Neural cell (in vitro differentiated cells): ENCODE results near the gene LCN2.

Source experiments
- EP300 ChIP-seq: fragments of 450-650 bp; conservative IDR thresholded peaks from 2 replicates; pipeline ENCODE4 v1.6.1; 2014; ENCODE audit warnings: antibody characterized with exemption, mild to moderate bottlenecking, moderate library complexity; ENCODE audit not compliant: poor library complexity, severe bottlenecking
- EZH2 ChIP-seq: fragments of 200-600, 300-800 bp; shearing (Covaris generic), sonication (generic); IDR thresholded peaks from 2 replicates; pipeline ENCODE4 v1.6.1; 2014; ENCODE audit warnings: antibody characterized with exemption, low read length, borderline replicate concordance, mild to moderate bottlenecking; ENCODE audit not compliant: insufficient read depth, poor library complexity, severe bottlenecking
- MXI1 ChIP-seq: fragments of 450-650 bp; conservative IDR thresholded peaks from 2 replicates; pipeline ENCODE4 v1.6.1; 2014; ENCODE audit warnings: antibody characterized with exemption, mild to moderate bottlenecking; ENCODE audit not compliant: poor library complexity, severe bottlenecking
- POLR2AphosphoS5 ChIP-seq: IDR thresholded peaks from 2 replicates; pipeline ENCODE4 v1.6.1; 2012
- RAD21 ChIP-seq: fragments of 450-650 bp; conservative IDR thresholded peaks from 2 replicates; pipeline ENCODE4 v1.6.1; 2014; ENCODE audit warnings: antibody characterized with exemption, mild to moderate bottlenecking, moderate library complexity
- SMC3 ChIP-seq: fragments of 450-650 bp; conservative IDR thresholded peaks from 2 replicates; pipeline ENCODE4 v1.6.1; 2014; ENCODE audit warnings: antibody characterized with exemption, mild to moderate bottlenecking, moderate library complexity; ENCODE audit not compliant: poor library complexity
- TAF1 ChIP-seq: IDR thresholded peaks from 2 replicates; pipeline ENCODE4 v1.6.1; 2012; ENCODE audit warnings: low read depth
- TF ChIP-seq, protein P1 (sequence below): fragments of 450-650 bp; IDR thresholded peaks from 2 replicates; pipeline ENCODE4 v1.5.1; 2014; ENCODE audit warnings: antibody characterized with exemption, mild to moderate bottlenecking, moderate library complexity; ENCODE audit not compliant: poor library complexity, severe bottlenecking
- TF ChIP-seq, protein P2 (sequence below): IDR thresholded peaks from 2 replicates; pipeline ENCODE4 v1.6.1; 2012; ENCODE audit warnings: borderline replicate concordance

- TF ChIP-seq, protein P1, sequence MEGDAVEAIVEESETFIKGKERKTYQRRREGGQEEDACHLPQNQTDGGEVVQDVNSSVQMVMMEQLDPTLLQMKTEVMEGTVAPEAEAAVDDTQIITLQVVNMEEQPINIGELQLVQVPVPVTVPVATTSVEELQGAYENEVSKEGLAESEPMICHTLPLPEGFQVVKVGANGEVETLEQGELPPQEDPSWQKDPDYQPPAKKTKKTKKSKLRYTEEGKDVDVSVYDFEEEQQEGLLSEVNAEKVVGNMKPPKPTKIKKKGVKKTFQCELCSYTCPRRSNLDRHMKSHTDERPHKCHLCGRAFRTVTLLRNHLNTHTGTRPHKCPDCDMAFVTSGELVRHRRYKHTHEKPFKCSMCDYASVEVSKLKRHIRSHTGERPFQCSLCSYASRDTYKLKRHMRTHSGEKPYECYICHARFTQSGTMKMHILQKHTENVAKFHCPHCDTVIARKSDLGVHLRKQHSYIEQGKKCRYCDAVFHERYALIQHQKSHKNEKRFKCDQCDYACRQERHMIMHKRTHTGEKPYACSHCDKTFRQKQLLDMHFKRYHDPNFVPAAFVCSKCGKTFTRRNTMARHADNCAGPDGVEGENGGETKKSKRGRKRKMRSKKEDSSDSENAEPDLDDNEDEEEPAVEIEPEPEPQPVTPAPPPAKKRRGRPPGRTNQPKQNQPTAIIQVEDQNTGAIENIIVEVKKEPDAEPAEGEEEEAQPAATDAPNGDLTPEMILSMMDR: no peak
- TF ChIP-seq SMC3 (no peak), EP300 (no peak), POLR2AphosphoS5 (no peak), TAF1 (no peak), EZH2 (no peak), MXI1 (no peak), RAD21 (no peak)
- TF ChIP-seq, protein P2, sequence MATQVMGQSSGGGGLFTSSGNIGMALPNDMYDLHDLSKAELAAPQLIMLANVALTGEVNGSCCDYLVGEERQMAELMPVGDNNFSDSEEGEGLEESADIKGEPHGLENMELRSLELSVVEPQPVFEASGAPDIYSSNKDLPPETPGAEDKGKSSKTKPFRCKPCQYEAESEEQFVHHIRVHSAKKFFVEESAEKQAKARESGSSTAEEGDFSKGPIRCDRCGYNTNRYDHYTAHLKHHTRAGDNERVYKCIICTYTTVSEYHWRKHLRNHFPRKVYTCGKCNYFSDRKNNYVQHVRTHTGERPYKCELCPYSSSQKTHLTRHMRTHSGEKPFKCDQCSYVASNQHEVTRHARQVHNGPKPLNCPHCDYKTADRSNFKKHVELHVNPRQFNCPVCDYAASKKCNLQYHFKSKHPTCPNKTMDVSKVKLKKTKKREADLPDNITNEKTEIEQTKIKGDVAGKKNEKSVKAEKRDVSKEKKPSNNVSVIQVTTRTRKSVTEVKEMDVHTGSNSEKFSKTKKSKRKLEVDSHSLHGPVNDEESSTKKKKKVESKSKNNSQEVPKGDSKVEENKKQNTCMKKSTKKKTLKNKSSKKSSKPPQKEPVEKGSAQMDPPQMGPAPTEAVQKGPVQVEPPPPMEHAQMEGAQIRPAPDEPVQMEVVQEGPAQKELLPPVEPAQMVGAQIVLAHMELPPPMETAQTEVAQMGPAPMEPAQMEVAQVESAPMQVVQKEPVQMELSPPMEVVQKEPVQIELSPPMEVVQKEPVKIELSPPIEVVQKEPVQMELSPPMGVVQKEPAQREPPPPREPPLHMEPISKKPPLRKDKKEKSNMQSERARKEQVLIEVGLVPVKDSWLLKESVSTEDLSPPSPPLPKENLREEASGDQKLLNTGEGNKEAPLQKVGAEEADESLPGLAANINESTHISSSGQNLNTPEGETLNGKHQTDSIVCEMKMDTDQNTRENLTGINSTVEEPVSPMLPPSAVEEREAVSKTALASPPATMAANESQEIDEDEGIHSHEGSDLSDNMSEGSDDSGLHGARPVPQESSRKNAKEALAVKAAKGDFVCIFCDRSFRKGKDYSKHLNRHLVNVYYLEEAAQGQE: no peak
Observed at GRCh38 chr9:128125580-128126354, 23.5 kb upstream of the LCN2 start.
